Right hindlimb (tissue), 1 donor: ENCODE results near the gene NEURL1.

Experiments used
- DNase-seq: peaks from one replicate; pipeline ENCODE4 v3.0.0-alpha.2; 2018

NEURL1 gene

DNA sequence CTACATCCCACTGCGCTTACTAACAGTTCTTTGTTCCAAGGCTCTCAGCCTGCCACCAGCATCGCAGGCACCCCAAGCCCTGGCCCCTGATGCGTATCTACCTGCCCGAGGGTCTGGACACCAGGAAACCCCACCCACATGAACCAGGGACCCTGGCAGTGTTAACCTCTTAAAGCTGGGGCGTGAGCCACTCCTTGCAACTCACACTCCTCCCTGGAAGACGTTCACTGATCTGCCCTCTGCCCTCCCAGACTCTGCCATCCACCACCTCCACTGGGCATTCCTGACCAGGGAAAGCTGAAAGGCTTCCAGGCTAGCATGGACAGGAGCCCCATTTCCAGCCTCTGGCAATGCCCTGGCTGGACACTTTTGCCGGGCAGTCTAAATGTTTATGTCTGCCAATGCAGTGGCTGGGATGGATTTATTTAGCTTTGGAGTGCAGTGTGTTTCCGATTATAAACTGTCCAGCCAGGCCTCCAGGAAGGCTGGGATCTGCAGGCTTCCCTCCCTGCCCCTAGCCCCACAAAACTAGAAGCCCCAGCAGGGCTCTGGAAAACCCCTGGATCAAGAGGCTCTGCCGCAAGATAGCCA lies 117.5 kb downstream of the NEURL1 start:
- DNase-seq, result no peak

- DNase-seq, result no peak
Measured at GRCh38 chr10:103612462-103613365, 119.2 kb downstream of the NEURL1 start.

GRCh38 chr10:103613616-103614015 lies 120.1 kb downstream of the NEURL1 start:
- DNase-seq, result no peak

DNA sequence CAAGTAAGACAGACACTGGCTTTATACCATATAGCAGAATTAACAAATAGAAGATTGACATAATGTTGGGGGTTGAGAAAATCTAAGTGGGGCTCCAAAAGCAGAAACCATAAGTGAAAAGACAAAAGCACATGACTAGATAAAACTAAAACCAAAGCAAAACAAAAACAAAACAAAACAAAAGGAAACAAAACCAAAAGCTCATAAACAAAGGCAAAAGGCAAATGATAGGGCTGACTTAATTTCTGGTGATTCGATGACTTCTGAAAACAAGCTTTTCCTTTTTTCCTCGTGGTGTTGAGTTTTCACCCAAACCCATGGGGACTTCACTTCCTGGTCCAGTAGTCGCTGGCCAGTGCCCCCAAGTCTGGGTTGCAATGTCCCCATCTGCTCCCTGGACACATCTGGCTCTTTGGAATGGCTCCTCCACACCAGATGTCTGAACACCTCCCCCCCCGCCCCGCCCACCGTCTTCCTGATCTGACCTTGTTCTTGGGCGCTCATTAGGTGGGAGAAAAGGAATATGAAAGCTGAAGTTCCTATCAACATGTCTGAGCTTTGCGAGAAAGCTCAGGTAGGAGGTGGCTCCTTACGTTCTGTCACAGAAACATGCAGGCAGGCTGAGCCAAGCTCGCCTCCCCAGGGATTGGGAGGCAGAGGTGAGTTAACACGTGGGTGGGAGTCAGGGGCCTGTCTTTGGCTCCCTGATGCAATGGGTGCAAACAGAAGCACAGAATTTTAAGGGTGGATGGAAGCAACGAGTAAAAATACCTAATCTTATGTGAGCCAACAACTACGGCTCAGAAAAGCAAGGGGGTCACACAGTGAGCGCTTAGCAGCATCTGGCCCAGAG lies 121.0 kb downstream of the NEURL1 start:
- DNase-seq, result no peak

DNA sequence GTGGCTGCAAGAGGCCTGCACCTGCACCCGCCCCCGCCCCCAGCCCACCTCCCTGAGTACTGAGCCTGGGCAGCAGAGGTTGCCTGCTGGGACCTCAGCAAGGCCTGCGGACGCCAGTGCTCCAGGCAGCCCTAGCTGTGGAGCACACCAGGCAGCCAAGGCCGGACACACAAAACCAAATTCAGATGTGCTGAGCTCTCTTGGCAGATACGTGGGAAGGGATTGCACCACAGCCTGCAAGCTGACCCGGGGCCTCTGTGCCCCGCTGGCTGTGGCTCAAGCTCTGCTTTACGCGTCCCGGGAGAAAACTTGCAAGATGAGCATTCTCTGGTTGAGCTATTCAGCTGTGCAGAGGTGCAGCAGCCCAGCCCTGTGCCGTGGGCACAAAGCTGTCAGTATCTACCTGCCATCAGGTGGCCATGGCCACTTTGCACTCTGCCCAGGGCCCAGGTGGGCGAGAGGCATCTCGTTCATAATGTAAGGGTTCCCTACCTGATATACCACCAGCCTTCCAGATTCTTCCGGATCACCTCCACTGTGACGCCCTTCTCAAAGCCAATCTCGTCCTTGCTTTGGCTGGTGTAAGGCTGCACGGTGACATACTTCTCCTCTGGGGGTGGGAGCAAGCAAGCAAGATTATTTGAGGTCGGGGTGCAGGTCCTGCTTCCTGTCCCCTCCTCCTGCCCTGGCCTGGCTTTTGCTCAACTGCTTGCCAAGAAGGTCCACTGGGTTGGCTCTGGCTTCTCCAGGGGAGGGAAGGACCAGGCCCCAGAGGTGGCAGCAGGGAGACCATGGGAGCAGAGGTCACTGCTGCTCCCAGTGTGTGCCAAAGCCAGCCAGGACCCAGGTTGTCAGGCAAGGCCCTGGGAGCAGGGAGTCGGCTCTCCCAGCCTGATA lies 123.4 kb downstream of the NEURL1 start:
- peak; percentile 87 for DNase-seq

- no peak for DNase-seq
Measured at GRCh38 chr10:103617602-103618385, 124.3 kb downstream of the NEURL1 start.

DNA sequence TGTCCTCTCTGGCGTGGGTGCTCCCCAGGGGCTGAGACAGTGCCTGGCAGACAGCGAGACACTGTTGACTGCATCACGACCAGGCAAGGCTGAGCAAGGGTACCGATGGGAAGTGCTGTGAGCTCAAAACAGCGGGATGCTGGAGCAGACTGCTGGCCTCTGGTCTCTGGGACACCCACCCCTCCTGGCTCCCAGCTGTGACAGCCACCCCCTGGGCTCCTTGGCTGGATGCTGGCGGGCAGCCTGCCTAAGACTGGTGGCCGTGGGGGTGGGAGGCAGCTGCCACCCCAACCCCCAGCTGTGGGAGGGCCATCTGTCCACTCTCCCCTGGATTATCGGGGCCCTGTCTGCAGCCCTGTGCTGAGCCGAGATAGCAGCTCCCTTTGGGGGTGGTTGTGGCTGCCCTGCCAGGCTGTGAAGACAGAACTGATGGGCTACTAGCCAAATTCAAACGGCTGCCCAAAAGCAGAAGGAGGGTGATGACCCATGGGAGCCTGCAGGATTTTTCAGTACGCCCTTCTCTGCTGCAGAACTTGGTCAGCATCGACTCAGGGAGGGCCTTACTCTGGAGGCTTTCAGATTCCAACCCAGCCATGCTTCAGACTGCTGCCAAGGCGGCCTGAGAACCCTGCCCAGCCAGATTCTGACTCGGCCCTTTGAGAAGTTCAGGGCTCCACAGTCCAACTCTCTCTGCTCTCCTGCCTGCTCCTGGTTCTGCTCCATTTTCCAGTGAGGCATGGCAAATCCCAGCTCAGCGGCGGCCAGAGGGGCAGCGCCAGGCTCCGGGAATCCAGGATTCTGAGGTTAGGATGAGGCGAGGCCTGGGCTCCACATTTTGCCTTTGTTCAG lies 125.3 kb downstream of the NEURL1 start:
- peak; percentile 87 for DNase-seq

DNA sequence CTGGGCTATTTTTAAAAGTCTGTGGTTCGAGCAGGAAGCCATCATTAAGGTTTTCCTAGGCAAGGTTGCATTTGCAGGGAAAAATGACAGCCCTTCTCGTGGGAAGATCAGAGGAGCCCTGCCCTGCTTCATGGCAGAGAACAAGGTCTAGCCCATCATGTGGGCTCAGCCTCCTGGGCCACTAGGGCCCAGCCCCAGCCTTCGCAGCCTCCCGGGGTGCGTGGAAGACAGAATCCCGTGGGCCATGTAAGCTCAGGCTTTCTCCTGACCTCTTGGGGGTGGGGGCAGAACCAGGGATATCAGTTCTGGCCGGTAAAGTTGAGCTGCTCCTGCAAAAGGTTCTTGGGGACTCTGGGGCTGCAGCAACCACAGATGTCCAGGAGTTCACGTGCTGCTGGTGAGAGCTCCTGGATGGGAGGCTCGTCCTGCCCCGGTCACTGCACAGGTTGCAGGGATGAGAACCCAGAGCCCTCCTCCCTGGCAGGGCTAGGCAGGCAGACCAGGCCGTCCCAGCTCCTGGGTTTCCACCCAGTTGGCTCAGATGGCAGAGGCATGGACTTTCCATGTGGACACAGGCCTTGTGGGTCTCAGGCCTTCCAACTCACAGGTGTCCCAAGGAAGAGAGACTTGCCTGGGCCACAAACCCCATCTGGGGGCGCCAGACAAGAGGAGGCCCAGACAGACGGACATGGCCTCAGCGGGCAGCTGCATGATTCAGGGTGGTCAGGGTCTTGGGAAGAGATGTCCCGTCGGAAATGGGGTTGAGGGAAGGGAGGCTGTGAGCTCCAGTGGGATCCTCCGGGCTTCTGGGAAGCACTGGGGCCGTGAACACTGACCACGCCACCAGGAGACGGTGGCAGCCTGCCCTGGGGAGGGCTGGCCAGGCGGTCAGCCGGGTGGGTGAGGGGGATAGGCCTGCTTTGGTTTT lies 126.2 kb downstream of the NEURL1 start:
- DNase-seq, result no peak

DNA sequence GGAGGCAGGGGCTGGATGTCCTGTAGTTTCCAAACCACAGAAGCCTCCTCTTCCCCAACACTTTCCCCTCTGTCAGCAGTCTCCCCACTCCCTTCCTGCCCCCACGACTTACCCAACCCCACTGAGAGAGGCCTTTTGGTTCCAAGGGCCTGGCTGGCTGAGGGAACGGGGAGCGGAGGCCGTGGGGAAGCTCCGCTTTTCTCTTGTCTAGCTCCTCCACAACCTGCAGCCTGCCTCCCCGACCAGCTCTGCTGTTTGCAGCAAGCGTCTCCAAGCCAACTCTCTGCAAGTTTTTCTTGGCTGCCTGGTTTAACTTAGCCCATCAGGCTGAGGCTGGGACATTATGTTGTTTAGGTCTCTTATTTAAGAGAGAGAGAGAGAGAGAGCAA lies 126.8 kb downstream of the NEURL1 start:
- DNase-seq, result peak; percentile 60

DNA sequence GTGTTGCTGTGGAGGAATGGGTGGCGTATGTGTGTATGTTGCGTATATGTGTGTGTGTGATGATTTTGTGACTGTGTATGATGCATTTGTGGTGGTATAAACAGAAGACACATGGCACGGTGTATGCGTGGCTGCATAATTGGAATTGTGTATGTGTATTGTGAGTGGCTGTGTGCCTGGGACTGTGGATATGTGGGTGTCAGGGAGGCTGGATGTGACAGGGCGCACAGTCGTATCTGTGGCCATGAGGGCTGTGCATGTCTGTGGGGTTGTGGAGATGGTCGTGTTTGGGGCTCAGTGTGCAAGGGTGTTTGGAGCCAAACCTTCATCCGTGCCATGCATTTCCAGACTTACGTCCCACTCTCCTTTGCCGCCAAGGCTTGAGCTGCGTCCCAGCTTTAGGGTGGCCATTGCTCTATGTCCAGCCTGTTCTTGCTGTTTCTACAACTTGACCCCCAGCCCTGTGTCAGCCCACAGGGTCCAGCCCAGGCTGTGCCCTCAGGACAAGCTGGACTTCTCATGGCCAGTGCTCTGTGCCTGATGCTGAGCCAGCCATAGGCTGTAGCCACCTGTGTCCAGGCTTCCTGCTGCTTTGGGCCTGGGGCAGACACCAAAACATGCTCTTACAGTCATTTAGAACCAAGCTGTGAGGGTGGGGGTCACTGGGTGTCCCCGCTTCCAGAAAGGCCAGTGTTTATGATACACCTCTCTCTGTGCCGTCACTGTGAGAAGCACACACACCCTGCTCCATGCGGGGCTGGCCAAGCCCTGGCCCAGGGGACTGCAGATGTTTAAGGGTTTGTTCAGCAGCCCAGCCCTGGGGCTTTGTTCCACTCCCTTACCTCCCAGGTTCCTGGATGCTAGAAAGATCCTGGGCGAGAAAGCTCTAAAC lies 127.6 kb downstream of the NEURL1 start:
- DNase-seq, result no peak

GRCh38 chr10:103621783-103622125 lies 128.2 kb downstream of the NEURL1 start:
- no peak for DNase-seq

DNA sequence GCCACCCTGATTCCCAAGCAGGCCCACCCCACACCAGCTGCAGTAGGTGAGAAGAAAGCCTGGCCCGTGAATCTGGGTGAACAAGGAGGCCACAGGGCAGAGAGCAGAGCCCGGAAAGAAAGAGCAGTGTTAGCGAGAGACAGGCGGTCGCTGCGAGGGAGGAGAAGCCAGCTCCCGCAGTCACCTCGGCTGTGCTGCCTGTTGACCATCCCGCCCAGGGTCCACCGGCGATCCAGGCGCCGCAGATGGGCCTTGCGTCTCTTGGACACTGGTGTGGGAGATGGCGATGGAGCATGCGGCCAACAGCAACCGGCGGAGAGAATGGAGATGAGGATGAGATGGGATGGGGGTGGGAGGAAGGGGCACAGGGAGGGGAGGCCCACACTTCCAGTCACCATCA lies 128.8 kb downstream of the NEURL1 start:
- DNase-seq, result no peak

GRCh38 chr10:103622935-103623574 lies 129.6 kb downstream of the NEURL1 start:
- DNase-seq, result no peak

GRCh38 chr10:103626178-103626577 lies 132.7 kb downstream of the NEURL1 start:
- DNase-seq, result no peak

GRCh38 chr10:103627111-103627892 lies 133.8 kb downstream of the NEURL1 start:
- no peak for DNase-seq

DNA sequence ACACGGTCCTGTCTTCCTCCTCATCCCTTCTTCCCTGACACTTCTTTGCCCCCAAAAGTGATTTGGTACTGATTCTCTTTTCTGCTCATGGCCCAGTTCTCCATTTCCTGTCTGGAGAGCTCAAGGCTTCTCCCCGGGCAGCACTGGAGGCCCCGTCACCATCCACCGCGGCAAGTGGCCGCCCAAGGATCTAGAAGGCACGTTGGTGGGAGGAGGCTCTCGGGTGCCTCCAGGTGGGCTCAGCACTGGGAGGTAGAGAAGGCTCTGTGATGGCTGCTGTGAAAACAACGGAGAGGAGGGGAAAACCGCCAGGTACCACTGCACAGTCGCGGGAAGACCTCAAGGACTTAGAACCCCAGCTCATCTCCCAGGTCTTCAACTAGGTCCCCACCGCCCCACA lies 134.4 kb downstream of the NEURL1 start:
- no peak for DNase-seq

DNA sequence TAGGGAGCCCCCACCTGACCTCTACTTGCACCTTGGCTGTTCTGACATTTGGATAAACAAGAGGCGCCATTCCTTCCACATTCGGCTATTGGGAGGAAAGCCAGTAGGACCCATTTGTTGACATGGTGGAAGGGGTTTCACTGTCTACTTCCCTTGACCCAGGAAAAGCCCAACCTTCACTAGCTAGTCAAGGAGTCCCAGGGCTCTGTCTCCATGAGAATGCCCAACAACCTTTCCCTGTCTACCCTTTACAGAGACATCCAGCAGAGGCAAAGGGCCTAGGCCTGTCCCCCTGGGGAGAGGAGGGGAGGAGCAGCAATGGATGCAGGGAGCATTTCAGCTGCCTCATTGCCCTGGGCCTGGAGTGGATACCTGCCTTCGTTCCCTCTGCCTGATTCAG lies 136.1 kb downstream of the NEURL1 start:
- DNase-seq, result no peak
